HFFc6 (cell line): ENCODE data around the gene USP6NL. TPM values are rescaled to one million over a fixed set of nuclear protein-coding genes. Genes with fewer than 3 reads are reported as not detected.

ENCODE experiments used
- DNase-seq: peaks from one replicate; pipeline ENCODE4 v3.0.0-alpha.2; 2018
- H3K27ac Mint-ChIP-seq: 2 replicates; pipeline ENCODE4 v1.8.0; 2020; ENCODE audit warnings: mild to moderate bottlenecking, mixed read lengths
- H3K27me3 Mint-ChIP-seq: 2 replicates; pipeline ENCODE4 v1.8.0; 2021; ENCODE audit warnings: mild to moderate bottlenecking, moderate library complexity, mixed read lengths; ENCODE audit not compliant: insufficient read depth
- H3K36me3 Mint-ChIP-seq: 2 replicates; pipeline ENCODE4 v1.8.0; 2021; ENCODE audit warnings: low read depth, mixed read lengths
- H3K4me1 Mint-ChIP-seq: 2 replicates; pipeline ENCODE4 v1.8.0; 2020; ENCODE audit warnings: low read depth, mixed read lengths
- H3K4me3 Mint-ChIP-seq: 2 replicates; pipeline ENCODE4 v1.8.0; 2020; ENCODE audit warnings: mild to moderate bottlenecking, moderate library complexity, mixed read lengths
- H3K9me3 Mint-ChIP-seq: 2 replicates; pipeline ENCODE4 v1.8.0; 2020; ENCODE audit warnings: mild to moderate bottlenecking, mixed read lengths
- CTCF ChIP-seq: fragments of 200-600 bp; sonication (generic); IDR thresholded peaks from 2 replicates; pipeline ENCODE4 v1.5.0; 2021; ENCODE audit warnings: antibody characterized with exemption, mild to moderate bottlenecking
- total RNA-seq, 6 experiments: library from RNA; stranded (reverse); fragmentation: NEBNext Ultra II Directional; extraction: Animal tissue kit (Norgen Biotek cat#: 25700); gene quantifications; 2 replicates in 1 of 6; 3 replicates in 5 of 6; pipeline ENCODE4 v1.2.3, GENCODE V29; 2021

The USP6NL gene
- total RNA-seq, 6 experiments from 2014 or later = 9.8 to 13.3 (median 11.8) TPM

GRCh38 chr10:11578802-11579255, 32.6 kb downstream of the USP6NL start:
- DNase-seq = no peak
- H3K4me1 Mint-ChIP-seq = peaks cover 11% of the 10 kb centered on the region
- no peak overlapping the region for H3K27ac Mint-ChIP-seq
- H3K27me3 Mint-ChIP-seq = no peaks in the 10 kb centered on the region
- no peak overlapping the region for H3K4me3 Mint-ChIP-seq
- H3K36me3 Mint-ChIP-seq = no peaks in the 10 kb centered on the region
- no peaks in the 10 kb centered on the region for H3K9me3 Mint-ChIP-seq
- no peak for TF ChIP-seq CTCF

GRCh38 chr10:11576092-11576809, 35.2 kb downstream of the USP6NL start:
- no peak overlapping the region for H3K4me3 Mint-ChIP-seq
- no peaks in the 10 kb centered on the region for H3K27me3 Mint-ChIP-seq
- DNase-seq = no peak

GRCh38 chr10:11573497-11573896, 38.0 kb downstream of the USP6NL start:
- Mint-ChIP-seq H3K27ac (no peak overlapping the region), H3K4me1 (peaks cover 12% of the 10 kb centered on the region), H3K4me3 (no peak overlapping the region), H3K36me3 (no peaks in the 10 kb centered on the region), H3K27me3 (no peaks in the 10 kb centered on the region), H3K9me3 (no peaks in the 10 kb centered on the region)
- TF ChIP-seq CTCF = no peak
- DNase-seq = peak; percentile 12

More at GRCh38 chr10:11576092-11576809, 35.2 kb downstream of the USP6NL start:
- TF ChIP-seq CTCF = no peak
- Mint-ChIP-seq H3K9me3 (no peaks in the 10 kb centered on the region), H3K4me1 (peaks cover 14% of the 10 kb centered on the region), H3K27ac (no peak overlapping the region), H3K36me3 (no peaks in the 10 kb centered on the region)

- no peak overlapping the region for H3K27ac Mint-ChIP-seq
- TF ChIP-seq CTCF = no peak
- H3K36me3 Mint-ChIP-seq = peaks cover 4% of the 10 kb centered on the region; the same call in 1 of the 2 replicates
- no peaks in the 10 kb centered on the region for H3K27me3 Mint-ChIP-seq
- DNase-seq = no peak
- H3K4me1 Mint-ChIP-seq = peaks cover 12% of the 10 kb centered on the region
- no peak overlapping the region for H3K4me3 Mint-ChIP-seq
- no peaks in the 10 kb centered on the region for H3K9me3 Mint-ChIP-seq
Measured at GRCh38 chr10:11570751-11571150, 40.7 kb downstream of the USP6NL start.

- no peak for TF ChIP-seq CTCF
- Mint-ChIP-seq H3K27ac (no peak overlapping the region), H3K4me1 (peaks cover 12% of the 10 kb centered on the region), H3K4me3 (no peak overlapping the region), H3K36me3 (peaks cover 9% of the 10 kb centered on the region), H3K9me3 (no peaks in the 10 kb centered on the region), H3K27me3 (no peaks in the 10 kb centered on the region)
- DNase-seq = no peak
Measured at GRCh38 chr10:11569471-11569870, 42.0 kb downstream of the USP6NL start.
